GM15510 (cell line): Measurements from ENCODE around the gene PRDM2.

ENCODE experiments used
- POLR2A ChIP-seq: IDR thresholded peaks from 3 replicates; pipeline ENCODE4 v1.6.1; 2011; ENCODE audit warnings: borderline replicate concordance; ENCODE audit not compliant: insufficient read length; ENCODE audit errors: extremely low read depth

PRDM2 gene

DNA sequence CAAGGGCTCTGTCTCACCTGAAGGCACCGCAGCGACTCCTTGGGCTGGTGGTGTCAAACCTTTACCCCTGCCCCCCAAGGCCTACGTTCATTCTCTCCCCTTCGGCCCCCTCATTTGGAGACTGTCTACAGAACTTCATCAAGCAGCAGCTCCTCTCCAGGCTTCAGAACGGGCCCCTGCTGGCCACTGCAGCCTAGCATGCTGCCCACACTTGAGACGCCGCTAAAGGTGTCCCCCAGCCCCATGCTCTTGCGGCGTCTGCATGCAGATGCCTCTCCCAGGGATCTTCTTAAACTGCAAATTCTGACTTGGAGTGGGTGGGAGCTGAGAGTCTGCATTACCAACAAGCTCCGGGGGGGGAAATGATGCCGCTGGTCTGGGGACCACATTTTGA is 104.2 kb downstream of the PRDM2 start:
- no peak for TF ChIP-seq POLR2A

DNA sequence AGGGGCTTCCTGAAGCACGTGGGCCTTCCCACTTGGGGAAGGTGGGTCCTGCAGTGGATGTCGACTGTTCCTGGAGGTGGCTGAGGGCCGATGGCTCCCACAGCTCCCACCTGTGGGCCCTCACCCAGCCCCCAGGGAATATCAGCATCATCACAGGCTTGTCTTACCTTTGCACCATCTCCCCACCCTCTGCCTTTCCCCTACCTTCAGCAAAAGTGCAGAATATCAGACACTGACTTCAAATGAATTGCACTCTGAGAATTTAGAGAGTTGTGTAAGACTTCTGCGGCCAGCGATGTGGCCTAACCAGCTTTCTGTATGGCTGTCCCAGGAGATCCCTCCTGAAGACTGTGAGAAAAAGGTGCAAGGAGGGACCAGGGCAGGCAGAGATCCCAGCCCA is 105.4 kb downstream of the PRDM2 start:
- no peak for TF ChIP-seq POLR2A

DNA sequence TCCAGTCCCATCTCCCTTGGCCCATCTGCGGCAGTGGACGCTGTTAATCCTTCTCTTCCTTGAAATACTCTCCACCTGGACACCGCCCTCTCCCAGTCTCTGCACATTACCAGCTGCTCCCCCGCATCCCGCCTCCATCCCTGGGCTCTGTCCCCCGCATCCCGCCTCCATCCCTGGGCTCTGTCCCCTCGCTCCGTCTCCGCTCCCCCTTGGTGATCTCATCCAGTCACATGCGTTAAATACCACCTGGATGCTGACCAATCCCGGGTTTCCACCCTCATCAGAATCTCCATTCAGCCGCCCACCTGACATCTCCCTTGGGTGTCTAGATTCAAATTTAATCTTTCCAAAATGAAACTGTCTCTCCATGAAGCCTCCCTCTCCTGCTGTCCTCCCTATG is 106.1 kb downstream of the PRDM2 start:
- no peak for TF ChIP-seq POLR2A

DNA sequence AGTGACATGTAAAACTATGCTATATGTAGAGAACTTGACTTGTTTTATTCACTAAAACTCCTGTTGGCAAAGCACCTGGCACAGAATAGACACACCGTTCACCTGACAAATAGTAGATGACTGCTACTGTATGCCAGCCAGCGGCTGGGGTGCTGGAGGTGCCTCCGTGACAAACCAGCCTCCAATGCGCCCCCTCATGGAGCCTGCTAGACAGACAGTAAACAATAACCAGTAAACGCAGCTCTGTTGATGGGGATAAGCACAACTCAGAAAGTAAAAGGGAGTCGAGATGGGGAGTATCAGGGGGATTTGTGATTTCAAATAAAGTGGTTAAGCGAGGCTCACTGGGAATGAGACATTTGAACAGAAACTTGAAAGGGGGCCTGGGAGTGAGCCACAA is 107.2 kb downstream of the PRDM2 start:
- TF ChIP-seq POLR2A: no peak

DNA sequence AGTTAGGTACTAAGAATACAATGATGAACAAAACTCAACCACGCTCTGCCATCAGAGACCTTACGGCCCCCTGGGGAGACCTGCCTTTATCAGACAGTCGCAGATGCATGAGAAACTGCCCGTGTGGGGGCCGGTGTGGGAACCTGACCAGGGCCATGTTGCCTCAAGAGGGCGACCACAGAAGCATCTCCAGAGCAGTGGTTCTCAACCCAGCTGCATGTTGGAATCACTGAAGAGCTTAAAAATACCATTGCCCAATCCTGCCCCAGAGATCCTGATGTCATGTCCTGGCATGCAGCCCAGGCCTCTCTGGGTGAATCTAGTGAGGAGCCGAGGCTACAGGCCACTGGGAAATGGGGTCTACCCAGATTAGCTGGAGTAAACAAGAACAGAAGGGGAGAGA is 108.7 kb downstream of the PRDM2 start:
- TF ChIP-seq POLR2A: no peak

DNA sequence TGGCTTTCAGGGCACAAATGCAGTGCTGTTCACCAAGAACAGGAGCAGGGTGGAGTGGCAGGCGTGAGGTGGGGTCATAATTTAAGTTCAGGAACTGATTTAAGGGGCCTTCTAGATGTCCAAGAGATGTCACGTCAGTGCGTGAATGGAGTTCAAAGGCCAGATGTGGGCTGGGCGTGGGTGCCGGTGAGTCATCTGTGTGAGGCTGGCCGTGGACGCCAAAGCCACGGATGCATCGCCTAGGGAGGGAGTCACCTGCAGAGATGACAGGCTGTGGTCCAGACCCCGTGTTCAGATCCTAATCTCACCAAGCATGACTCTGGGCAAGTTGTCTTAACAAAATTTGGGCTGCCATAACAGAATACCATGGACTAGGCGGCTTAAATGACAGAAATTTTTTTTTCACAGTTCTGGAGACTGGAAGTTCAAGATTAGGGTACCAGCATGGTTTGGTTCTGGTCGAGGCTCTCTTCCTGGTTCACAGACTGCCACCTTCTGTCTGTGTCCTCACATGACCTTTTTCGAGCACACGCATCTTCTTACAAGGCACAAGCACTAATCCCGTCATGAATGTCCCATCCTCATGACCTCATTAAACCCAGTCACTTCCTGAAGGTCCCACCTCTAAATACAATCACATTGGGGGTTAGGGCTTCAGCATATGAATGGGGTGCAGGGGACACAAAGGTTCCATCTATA is 109.6 kb downstream of the PRDM2 start:
- no peak for TF ChIP-seq POLR2A

DNA sequence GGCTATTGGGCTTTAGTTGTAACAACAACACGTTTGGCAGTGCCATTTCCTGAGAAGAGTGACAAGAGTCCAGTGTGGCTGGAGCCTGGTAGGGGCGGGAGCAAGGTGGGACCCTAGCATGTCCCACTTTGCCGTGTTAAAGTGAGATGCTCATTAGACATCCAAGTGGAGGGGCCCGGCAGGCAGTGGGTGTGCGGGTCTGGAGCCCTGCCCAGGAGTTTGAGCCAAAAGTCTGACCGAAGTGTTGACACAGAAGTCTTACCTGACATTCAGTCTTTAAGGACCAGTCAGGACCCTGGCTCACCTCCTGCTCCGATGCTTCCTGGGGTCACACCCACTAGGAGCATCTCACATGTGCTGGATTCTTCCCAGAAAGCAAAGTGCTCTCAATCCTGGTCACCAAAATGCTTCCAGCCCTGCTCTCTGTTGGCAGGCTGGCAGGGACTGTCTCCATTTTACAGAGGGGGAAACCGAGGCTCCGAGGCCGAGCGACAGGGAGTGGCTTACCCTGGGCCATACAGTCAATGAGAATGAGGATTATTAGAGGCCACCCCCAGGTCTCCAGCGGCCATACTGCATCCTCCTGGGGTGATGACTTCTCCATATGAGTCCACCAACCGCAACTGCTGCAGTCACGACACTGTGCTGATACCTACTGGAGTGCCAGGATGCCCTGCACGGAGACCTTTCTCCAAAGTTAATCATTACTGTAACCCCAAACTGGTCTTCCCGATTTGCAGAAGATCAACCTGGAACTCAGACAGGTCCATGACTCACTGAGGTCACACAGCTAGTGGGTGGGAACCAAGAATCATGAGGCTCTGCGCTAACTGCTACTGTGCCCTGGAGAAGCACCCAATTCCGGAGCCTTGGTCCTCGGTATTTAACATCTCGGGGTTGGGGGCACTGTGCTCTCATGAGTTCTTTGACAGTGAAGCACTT is 112.7 kb downstream of the PRDM2 start:
- TF ChIP-seq POLR2A: no peak

DNA sequence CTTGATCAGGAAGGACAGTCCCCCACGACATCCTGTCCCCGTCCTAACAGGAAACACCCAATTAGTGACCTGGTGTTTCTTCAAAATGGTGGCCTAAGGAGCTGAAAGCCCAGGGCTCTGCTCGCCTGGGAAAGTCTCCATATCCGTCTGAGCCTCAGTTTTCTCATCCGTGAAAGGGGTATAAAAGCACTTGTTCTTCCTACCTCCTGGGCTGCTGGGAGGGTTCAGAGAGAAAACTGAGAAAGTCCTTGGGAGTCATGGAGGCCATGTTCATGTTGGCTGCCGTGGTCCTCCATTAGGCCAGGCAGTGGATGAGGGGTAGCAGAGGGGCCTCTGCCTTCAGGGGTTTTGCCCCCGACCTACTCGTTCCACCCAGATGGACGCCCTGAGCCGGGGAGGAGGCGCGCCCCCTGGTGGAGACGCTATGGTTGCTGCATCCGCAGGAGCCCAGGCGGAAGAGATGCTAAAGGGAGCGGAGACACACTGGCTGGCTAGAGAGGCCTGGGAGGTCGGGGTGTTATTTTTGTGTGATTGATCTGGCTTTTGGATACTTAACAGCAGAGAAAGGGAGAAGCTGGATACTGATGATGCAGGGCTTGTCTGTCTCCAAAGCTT is 113.5 kb downstream of the PRDM2 start:
- TF ChIP-seq POLR2A: no peak

DNA sequence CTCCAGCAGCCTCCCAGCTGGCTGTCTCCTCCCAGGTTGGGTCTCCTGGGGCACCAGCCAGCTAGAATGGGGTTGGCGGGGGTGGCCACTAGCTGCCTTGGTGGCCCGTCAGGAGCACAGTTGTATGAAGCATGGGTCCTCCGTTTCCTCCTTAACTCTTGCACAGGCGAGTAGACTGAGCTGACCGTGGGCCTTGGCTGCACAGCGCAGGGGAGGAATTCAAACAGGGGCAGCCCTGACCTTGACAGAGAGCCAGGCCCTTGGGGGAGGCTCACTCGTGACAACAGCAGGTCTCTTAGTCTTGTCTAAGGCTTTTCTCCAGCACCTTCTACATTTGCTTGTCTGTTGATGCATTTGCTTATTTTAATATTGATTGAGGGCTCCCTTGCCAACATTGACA is 114.1 kb downstream of the PRDM2 start:
- no peak for TF ChIP-seq POLR2A

DNA sequence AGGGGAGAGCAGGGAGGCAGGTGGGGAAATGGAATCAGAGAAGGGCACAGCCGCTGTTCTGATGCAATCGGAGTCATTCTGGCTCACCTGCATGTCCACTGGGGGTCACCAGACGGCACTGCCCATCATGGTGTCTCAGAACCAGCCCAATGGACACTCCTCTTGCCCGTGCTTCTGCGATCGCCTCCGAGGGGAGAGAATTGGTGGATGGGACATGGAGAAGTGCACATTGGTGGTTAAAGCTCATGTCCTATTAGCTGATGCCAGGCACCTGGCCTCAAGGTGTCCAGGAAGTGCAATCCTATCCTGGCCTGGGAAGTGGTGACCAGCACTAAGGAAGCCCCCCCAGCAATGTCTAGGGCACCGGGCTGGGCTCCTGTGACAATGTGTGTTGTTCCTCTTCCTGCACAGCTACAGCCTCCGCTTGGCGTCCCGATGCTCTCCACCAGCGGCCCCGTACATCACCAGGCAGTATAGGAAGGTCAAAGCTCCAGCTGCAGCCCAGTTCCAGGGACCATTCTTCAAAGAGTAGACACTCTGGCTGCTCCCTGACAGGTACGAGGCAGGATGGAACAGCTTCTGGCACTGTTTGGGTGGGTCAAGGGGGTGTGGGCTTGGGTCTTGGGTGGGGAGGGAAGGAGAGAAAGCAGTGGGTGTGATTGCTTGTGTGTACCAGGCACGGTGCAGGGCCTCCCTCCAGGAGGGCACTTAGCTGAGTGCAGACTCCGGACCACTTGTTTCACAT is 116.2 kb downstream of the PRDM2 start:
- TF ChIP-seq POLR2A: no peak

DNA sequence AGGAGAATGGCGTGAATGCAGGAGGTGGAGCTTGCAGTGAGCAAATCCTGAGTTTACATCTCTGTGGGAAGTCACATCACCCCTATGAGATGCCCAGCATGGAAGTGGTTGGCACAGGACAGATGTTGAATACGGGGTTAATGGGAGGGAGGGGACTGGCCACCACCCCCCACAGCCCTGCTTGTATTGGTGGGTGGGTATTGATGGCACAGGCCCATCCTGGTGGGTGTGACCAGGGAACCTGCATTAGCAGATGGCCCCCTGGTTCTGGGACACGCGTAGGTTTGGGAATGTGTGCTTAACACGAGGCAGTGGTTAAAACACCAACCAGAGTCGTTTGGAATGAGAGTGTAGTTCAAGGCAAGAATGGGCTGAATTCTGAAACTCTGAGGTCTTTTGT is 117.9 kb downstream of the PRDM2 start:
- no peak for TF ChIP-seq POLR2A

DNA sequence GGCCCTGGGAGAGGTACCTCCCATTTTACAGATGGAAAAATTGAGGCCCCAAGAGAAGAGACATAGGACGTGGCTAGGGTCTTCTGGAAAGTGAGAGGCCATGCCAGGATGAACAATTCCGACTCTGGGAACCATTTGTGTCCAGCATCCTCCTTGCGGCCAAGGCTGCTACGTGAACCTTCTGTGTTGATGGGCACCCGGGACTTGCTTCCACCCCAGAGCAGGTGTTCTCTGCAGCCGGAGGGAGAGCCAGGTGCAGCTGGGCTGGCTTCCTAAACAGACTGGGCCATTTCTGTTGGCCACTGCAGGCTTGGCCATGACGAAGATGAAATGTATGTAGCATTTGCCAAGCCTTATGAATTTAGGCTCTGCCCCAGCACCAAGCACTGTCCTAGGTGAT is 118.9 kb downstream of the PRDM2 start:
- no peak for TF ChIP-seq POLR2A

DNA sequence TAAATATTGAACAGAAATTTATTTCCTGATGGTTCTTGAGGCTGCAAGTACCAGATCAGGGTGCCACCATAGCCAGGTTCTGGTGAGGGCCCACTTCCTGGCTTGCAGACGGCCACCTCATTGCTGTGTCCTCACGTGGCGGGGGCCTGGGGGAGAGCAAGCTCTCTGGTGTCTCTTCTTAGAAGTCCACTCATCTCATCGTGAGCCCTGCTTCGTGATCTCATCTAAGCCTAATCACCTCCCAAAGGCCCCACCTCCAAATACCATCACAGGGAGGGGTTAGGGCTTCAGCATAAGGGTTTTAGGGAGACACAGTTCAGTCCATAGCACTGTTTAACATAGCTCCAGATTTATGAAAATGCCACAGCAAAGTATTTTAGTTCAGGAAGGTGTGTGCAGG is 119.7 kb downstream of the PRDM2 start:
- no peak for TF ChIP-seq POLR2A

DNA sequence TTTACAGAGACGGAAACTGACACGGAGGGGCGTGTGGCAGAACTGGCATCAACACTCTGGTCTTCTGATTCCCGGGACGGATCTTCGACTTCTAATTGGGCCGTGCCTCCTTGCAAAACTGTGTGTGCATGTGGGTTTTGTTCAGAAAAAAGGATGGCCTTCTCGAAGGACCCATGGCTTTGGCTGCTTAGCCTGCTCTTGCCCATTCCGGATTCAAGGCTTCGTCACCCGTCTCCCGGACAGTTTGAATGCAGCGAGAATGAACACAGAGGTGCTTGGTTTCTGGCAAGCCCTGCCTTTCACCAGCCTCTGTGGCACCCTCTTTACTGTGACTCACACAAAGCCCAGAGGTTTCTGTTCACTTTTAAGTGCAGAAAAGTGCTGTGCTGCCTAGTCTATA is 120.1 kb downstream of the PRDM2 start:
- no peak for TF ChIP-seq POLR2A

DNA sequence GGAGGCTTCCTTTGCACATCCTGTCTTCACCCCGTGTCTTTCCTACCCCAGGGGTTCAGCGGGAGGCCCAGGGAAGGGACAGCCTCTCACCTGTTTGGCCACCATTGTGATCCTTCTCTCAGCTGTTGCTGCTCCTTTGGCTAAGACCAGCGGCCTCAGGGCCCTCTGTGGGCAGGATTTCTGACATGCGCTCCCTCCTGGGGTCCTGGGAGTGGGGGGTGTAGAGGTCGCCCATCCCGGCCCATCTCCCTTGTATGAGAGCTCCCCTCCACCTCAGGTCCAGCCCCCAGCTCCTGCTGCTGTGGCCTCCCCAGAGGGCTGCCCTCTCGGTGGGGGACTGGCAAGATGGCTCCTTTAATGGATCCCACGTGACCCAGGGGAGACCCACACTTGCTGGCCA is 120.5 kb downstream of the PRDM2 start:
- no peak for TF ChIP-seq POLR2A

DNA sequence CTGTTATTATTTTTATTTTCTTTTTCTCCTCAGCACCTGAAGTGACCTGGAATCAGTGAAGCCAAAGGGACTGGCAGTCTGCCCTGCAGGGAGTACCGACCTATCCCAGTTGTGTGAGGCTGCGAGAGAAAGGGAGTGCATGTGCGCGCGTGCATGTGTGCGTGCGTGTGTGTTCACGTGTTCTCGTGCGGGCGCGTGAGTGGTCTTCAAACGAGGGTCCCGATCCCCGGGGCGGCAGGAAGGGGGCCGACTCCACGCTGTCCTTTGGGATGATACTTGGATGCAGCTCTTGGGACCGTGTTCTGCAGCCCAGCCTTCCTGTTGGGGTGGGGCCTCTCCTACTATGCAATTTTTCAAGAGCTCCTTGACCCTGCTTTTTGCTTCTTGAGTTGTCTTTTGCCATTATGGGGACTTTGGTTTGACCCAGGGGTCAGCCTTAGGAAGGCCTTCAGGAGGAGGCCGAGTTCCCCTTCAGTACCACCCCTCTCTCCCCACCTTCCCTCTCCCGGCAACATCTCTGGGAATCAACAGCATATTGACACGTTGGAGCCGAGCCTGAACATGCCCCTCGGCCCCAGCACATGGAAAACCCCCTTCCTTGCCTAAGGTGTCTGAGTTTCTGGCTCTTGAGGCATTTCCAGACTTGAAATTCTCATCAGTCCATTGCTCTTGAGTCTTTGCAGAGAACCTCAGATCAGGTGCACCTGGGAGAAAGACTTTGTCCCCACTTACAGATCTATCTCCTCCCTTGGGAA is 123.3 kb downstream of the PRDM2 start:
- TF ChIP-seq POLR2A: no peak
